Activated B cell treated with CpG ODN at 0.5 μM for 24 hours (primary cell): ENCODE measurements around the gene EPB41L4B. TPM values are rescaled to one million over a fixed set of nuclear protein-coding genes. Genes with fewer than 3 reads are reported as not detected.
"Not testable (repeated sequence)": the region's sequence is repeated elsewhere in the genome, so short reads cannot be mapped to it uniquely, and the experiment has no call there.

Source experiments
- ATAC-seq: fragments of 200-7000 bp; cut with Tn5 transposase; one replicate; pipeline ENCODE4 v1.10.0; 2021; ENCODE audit warnings: low read depth, mild to moderate bottlenecking, moderate library complexity
- CTCF ChIA-PET: fragments of 350-600 bp; sonication (Branson Sonifier 250); formaldehyde crosslinking; loops from one replicate; lab custom pipeline; 2021; ENCODE audit warnings: antibody characterized with exemption; lab: Charles Lee
- POLR2A ChIA-PET: fragments of 350-600 bp; sonication (Branson Sonifier 250); formaldehyde crosslinking; loops from one replicate; lab custom pipeline; 2021; ENCODE audit warnings: antibody characterized with exemption; lab: Charles Lee
- DNase-seq: peaks from one replicate; pipeline ENCODE4 v3.0.0; 2022
- H3K27ac Mint-ChIP-seq: one replicate; pipeline ENCODE4 v1.8.0; 2020; ENCODE audit warnings: mixed read lengths
- H3K27me3 Mint-ChIP-seq: one replicate; pipeline ENCODE4 v1.8.0; 2021; ENCODE audit warnings: mixed read lengths
- H3K36me3 Mint-ChIP-seq: one replicate; pipeline ENCODE4 v1.8.0; 2021; ENCODE audit warnings: low read depth, mixed read lengths
- H3K4me1 Mint-ChIP-seq: one replicate; pipeline ENCODE4 v1.8.0; 2021; ENCODE audit warnings: mixed read lengths
- H3K4me3 Mint-ChIP-seq: one replicate; pipeline ENCODE4 v1.8.0; 2020; ENCODE audit warnings: mild to moderate bottlenecking, mixed read lengths
- H3K9me3 Mint-ChIP-seq: one replicate; pipeline ENCODE4 v1.8.0; 2020; ENCODE audit warnings: mixed read lengths
- intact Hi-C: fragments of 100-400 bp; cut with micrococcal nuclease; formaldehyde crosslinking; loops from one replicate; pipeline ENCODE4 v1.15.1; 2024
- total RNA-seq: library from RNA; stranded (reverse); gene quantifications from 2 replicates; pipeline ENCODE4 v1.2.3, GENCODE V29; 2022
- TF ChIP-seq, protein P1 (sequence below): fragments of 200-600 bp; IDR thresholded peaks from one replicate; pipeline ENCODE4 v1.8.0; 2022; ENCODE audit warnings: antibody characterized with exemption, mild to moderate bottlenecking

Gene EPB41L4B
- total RNA-seq, 1 donor from 2014 or later: 5.3 TPM

GRCh38 chr9:109229682-109230081 lies 91.2 kb downstream of the EPB41L4B start:
- H3K9me3 Mint-ChIP-seq: no peaks in the 10 kb centered on the region
- intact Hi-C loops: no loop called here
- ATAC-seq (no peak), DNase-seq (no peak)
- no peak overlapping the region for H3K27ac Mint-ChIP-seq
- CTCF ChIA-PET: interaction anchor here (0.6 kb wide), 1 partner anchor 100 kb away, joined by 3 read pairs; no protein-coding TSS in a partner anchor
- no peaks in the 10 kb centered on the region for H3K4me1 Mint-ChIP-seq
- no peaks in the 10 kb centered on the region for H3K36me3 Mint-ChIP-seq
- H3K27me3 Mint-ChIP-seq: peaks cover 13% of the 10 kb centered on the region
- TF ChIP-seq, protein P1, sequence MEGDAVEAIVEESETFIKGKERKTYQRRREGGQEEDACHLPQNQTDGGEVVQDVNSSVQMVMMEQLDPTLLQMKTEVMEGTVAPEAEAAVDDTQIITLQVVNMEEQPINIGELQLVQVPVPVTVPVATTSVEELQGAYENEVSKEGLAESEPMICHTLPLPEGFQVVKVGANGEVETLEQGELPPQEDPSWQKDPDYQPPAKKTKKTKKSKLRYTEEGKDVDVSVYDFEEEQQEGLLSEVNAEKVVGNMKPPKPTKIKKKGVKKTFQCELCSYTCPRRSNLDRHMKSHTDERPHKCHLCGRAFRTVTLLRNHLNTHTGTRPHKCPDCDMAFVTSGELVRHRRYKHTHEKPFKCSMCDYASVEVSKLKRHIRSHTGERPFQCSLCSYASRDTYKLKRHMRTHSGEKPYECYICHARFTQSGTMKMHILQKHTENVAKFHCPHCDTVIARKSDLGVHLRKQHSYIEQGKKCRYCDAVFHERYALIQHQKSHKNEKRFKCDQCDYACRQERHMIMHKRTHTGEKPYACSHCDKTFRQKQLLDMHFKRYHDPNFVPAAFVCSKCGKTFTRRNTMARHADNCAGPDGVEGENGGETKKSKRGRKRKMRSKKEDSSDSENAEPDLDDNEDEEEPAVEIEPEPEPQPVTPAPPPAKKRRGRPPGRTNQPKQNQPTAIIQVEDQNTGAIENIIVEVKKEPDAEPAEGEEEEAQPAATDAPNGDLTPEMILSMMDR: no peak
- POLR2A ChIA-PET: no interaction called here
- H3K4me3 Mint-ChIP-seq: no peak overlapping the region

DNA sequence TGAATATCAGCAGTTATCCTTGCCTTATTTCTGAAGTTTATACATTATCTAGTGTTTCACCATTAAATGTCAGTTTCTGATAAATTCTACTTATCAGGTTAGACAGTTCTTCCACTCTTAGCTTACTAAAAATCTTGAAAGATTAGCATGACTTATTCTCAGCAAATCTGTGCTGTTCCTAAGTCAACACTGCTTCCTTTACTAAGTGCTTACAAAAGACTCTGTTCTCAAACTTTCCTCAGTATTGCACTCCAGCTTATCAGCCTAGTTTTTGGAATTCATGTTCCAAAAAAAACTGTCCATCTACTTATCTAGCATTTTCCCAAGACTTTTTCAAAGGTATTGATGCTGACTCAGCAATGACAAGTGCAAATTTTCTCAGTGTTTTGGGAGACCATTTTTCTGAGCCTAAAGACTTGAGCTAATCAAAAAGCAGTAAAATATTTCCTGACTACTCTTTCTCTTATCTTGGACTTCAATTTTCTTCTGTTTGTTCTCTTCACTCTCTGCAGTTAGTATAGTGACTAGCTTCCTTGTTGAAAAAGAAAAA lies 92.7 kb downstream of the EPB41L4B start:
- intact Hi-C loops: no loop called here
- no peak for DNase-seq
- Mint-ChIP-seq H3K4me3 (no peak overlapping the region), H3K36me3 (no peaks in the 10 kb centered on the region), H3K9me3 (no peaks in the 10 kb centered on the region), H3K27me3 (peaks cover 13% of the 10 kb centered on the region), H3K4me1 (no peaks in the 10 kb centered on the region), H3K27ac (no peak overlapping the region)
- ChIA-PET CTCF (no interaction called here), POLR2A (no interaction called here)
- ATAC-seq: no peak
- TF ChIP-seq, protein P1: no peak

DNA sequence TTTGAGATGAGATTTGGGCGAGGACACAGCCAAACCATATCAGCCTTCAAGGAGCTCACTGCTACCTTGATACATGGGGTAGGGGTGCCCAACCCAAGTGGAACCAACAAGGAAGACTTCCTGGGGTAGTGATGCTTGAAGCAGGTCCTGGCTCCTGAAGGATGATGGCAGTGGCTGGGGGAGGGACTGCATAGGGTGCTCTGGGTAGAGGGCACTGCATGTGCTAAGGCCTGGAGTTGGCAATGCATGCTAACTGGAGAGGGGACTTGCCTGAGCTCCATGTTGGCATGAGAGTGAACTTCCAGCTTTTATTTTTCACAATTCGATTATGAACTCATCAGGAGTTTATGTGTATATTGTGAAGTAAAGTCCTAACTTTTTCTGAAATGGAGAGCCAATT lies 95.2 kb downstream of the EPB41L4B start:
- no peak for ATAC-seq
- POLR2A ChIA-PET: no interaction called here
- H3K4me3 Mint-ChIP-seq: no peak overlapping the region
- intact Hi-C loops: no loop called here
- peaks cover 9% of the 10 kb centered on the region for H3K27me3 Mint-ChIP-seq
- CTCF ChIA-PET: no interaction called here
- H3K4me1 Mint-ChIP-seq: no peaks in the 10 kb centered on the region
- no peak for DNase-seq
- H3K9me3 Mint-ChIP-seq: no peaks in the 10 kb centered on the region
- no peaks in the 10 kb centered on the region for H3K36me3 Mint-ChIP-seq
- H3K27ac Mint-ChIP-seq: no peak overlapping the region
- TF ChIP-seq, protein P1: no peak

GRCh38 chr9:109224751-109225150 lies 96.1 kb downstream of the EPB41L4B start:
- Mint-ChIP-seq H3K4me3 (no peak overlapping the region), H3K27me3 (peaks cover 9% of the 10 kb centered on the region), H3K36me3 (no peaks in the 10 kb centered on the region), H3K27ac (no peak overlapping the region), H3K9me3 (no peaks in the 10 kb centered on the region), H3K4me1 (no peaks in the 10 kb centered on the region)
- intact Hi-C loops: no loop called here
- TF ChIP-seq, protein P1: no peak
- CTCF ChIA-PET: no interaction called here
- DNase-seq (no peak), ATAC-seq (no peak)
- POLR2A ChIA-PET: no interaction called here

- ATAC-seq, H3K27me3 Mint-ChIP-seq, H3K4me3 Mint-ChIP-seq, H3K36me3 Mint-ChIP-seq, H3K4me1 Mint-ChIP-seq, POLR2A ChIA-PET, DNase-seq, H3K27ac Mint-ChIP-seq, H3K9me3 Mint-ChIP-seq, intact Hi-C loops, CTCF ChIA-PET: not testable (repeated sequence)
Observed at GRCh38 chr9:109218242-109218641, 102.6 kb downstream of the EPB41L4B start.

DNA sequence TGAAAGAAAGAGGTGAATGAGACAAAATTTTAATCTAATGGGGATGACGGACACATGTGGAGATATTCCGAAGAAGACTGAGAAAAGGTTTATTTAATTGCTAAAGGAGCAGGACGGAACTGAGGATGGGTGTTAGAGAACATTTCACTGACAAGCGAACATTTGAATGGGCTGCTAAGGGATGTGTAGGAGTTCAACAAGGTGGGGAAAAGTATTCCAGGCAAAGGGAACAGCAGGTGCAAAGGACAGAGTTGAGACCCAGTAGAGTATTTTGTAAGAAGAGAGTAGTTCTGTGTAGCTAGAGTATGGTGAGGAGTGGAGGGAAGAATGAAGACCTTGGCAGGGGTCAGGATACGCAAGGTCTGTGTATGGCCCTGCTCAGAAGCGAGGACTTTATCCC lies 106.4 kb downstream of the EPB41L4B start:
- Mint-ChIP-seq H3K36me3 (no peaks in the 10 kb centered on the region), H3K4me1 (no peaks in the 10 kb centered on the region), H3K27ac (no peak overlapping the region), H3K4me3 (no peak overlapping the region), H3K9me3 (no peaks in the 10 kb centered on the region), H3K27me3 (peaks cover 10% of the 10 kb centered on the region)
- DNase-seq: no peak
- ATAC-seq: no peak
- intact Hi-C loops: no loop called here
- TF ChIP-seq, protein P1: no peak
- POLR2A ChIA-PET: no interaction called here
- CTCF ChIA-PET: no interaction called here
